ENCODE results near the gene ATP6V1C2. TPM values are rescaled to one million over a fixed set of nuclear protein-coding genes. Genes with fewer than 3 reads are reported as not detected.

The ATP6V1C2 gene
- total RNA-seq, 2 experiments from 2014 or later, result not detected

GRCh38 chr2:10765461-10765860 is 44.0 kb downstream of the ATP6V1C2 start:
- Mint-ChIP-seq H3K4me3 (no peak overlapping the region), H3K36me3 (ENCODE audit: low read depth) (no peaks in the 10 kb centered on the region), H3K27ac (no peak overlapping the region), H3K27me3 (no peaks in the 10 kb centered on the region), H3K4me1 (ENCODE audit: low read depth) (no peaks in the 10 kb centered on the region), H3K9me3 (no peaks in the 10 kb centered on the region)
- intact Hi-C loops (cut with DNase I, micrococcal nuclease), result no loop called here
- ChIA-PET CTCF (interaction anchor here (1.0 kb wide), 1 partner anchor 67 kb away, joined by 3 read pairs; no protein-coding TSS in a partner anchor), POLR2A (no interaction called here)
- no peak for TF ChIP-seq CTCF (IDR thresholded peaks at IDR 0.05)
- no peaks in the 10 kb centered on the region for H3K36me3 ChIP-seq (ENCODE audit: insufficient read depth, low read length)
- ATAC-seq (ENCODE audit: poor library complexity) (no peak), DNase-seq (no peak)
- H3K4me3 ChIP-seq (ENCODE audit: low read length), result no peak overlapping the region
- H3K4me1 ChIP-seq (ENCODE audit: insufficient read depth, low read length), result no peaks in the 10 kb centered on the region
- no peaks in the 10 kb centered on the region for H3K27me3 ChIP-seq (ENCODE audit: control insufficient read depth in 1 of 2, insufficient read depth in 2 of 2, low read length in 2 of 2)
- H3K9me3 ChIP-seq (ENCODE audit: control insufficient read depth in 1 of 2, insufficient read depth in 1 of 2, low read length in 2 of 2), result no peaks in the 10 kb centered on the region
- no peak overlapping the region for H3K27ac ChIP-seq (ENCODE audit: low read depth in 1 of 2, low read length in 2 of 2)

- ATAC-seq (ENCODE audit: poor library complexity) (no peak), DNase-seq (no peak)
- intact Hi-C loops (cut with DNase I, micrococcal nuclease), result no loop called here
- no peaks in the 10 kb centered on the region for H3K27me3 Mint-ChIP-seq
- no peak overlapping the region for H3K27ac Mint-ChIP-seq
- Histone ChIP-seq H3K4me3 (ENCODE audit: low read length) (no peak overlapping the region), H3K36me3 (ENCODE audit: insufficient read depth, low read length) (no peaks in the 10 kb centered on the region), H3K4me1 (ENCODE audit: insufficient read depth, low read length) (no peaks in the 10 kb centered on the region), H3K9me3 (ENCODE audit: control insufficient read depth in 1 of 2, insufficient read depth in 1 of 2, low read length in 2 of 2) (no peaks in the 10 kb centered on the region), H3K27me3 (ENCODE audit: control insufficient read depth in 1 of 2, insufficient read depth in 2 of 2, low read length in 2 of 2) (no peaks in the 10 kb centered on the region), H3K27ac (ENCODE audit: low read depth in 1 of 2, low read length in 2 of 2) (no peak overlapping the region)
- no peaks in the 10 kb centered on the region for H3K36me3 Mint-ChIP-seq (ENCODE audit: low read depth)
- POLR2A ChIA-PET, result no interaction called here
- H3K4me3 Mint-ChIP-seq, result no peak overlapping the region
- H3K4me1 Mint-ChIP-seq (ENCODE audit: low read depth), result no peaks in the 10 kb centered on the region
- no peak for TF ChIP-seq CTCF (IDR thresholded peaks at IDR 0.05)
- CTCF ChIA-PET, result no interaction called here
- H3K9me3 Mint-ChIP-seq, result no peaks in the 10 kb centered on the region
Measured at GRCh38 chr2:10765914-10766313, 44.5 kb downstream of the ATP6V1C2 start.

- ATAC-seq (ENCODE audit: poor library complexity) (no peak), DNase-seq (no peak)
- Histone ChIP-seq H3K4me1 (ENCODE audit: insufficient read depth, low read length) (no peaks in the 10 kb centered on the region), H3K4me3 (ENCODE audit: low read length) (no peak overlapping the region), H3K36me3 (ENCODE audit: insufficient read depth, low read length) (no peaks in the 10 kb centered on the region), H3K27me3 (ENCODE audit: control insufficient read depth in 1 of 2, insufficient read depth in 2 of 2, low read length in 2 of 2) (no peaks in the 10 kb centered on the region), H3K9me3 (ENCODE audit: control insufficient read depth in 1 of 2, insufficient read depth in 1 of 2, low read length in 2 of 2) (no peaks in the 10 kb centered on the region), H3K27ac (ENCODE audit: low read depth in 1 of 2, low read length in 2 of 2) (no peak overlapping the region)
- intact Hi-C loops (cut with DNase I, micrococcal nuclease), result no loop called here
- no peaks in the 10 kb centered on the region for H3K4me1 Mint-ChIP-seq (ENCODE audit: low read depth)
- ChIA-PET POLR2A (interaction anchor here (0.6 kb wide), 1 partner anchor 444 kb away, joined by 3 read pairs; no protein-coding TSS in a partner anchor), CTCF (no interaction called here)
- H3K9me3 Mint-ChIP-seq, result no peaks in the 10 kb centered on the region
- no peak for TF ChIP-seq CTCF (IDR thresholded peaks at IDR 0.05)
- no peak overlapping the region for H3K27ac Mint-ChIP-seq
- H3K27me3 Mint-ChIP-seq, result no peaks in the 10 kb centered on the region
- H3K36me3 Mint-ChIP-seq (ENCODE audit: low read depth), result no peaks in the 10 kb centered on the region
- no peak overlapping the region for H3K4me3 Mint-ChIP-seq
Measured at GRCh38 chr2:10768063-10768507, 46.7 kb downstream of the ATP6V1C2 start.
